SH-SY5Y (cell line): ENCODE data around the gene SHB.

Experiments used
- GATA2 ChIP-seq: IDR thresholded peaks from 2 replicates; pipeline ENCODE4 v1.6.1; 2011; ENCODE audit warnings: mild to moderate bottlenecking, low read depth, low read length
- GATA3 ChIP-seq: IDR thresholded peaks from 2 replicates; pipeline ENCODE4 v1.6.1; 2011; ENCODE audit warnings: low read depth, mild to moderate bottlenecking, low read length, moderate library complexity

- TF ChIP-seq GATA3 (no peak), GATA2 (no peak)
Observed at GRCh38 chr9:37999588-38000189, 69.3 kb downstream of the SHB start.
